ENCODE results near the gene RBM20.

DNA sequence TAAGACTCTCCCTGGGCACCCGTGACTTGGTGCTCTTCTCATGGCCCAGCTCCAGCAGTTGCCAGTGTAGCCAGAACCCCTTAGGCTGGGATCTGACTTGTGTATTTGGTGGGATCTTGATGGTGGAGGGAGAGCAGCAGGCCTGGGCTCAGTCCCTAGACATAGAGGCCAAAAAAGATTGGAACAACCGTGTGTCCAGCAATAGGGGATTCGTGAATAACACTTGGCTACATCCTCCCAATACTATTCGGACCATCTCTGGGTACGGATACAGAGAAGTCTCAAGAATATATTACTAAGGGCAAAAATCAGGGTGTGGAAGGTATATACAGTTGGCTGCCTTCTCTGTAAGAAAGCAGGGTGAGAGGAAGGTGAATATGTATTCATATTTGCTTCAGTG lies 17.2 kb downstream of the RBM20 start:
- TF ChIP-seq, protein P1, sequence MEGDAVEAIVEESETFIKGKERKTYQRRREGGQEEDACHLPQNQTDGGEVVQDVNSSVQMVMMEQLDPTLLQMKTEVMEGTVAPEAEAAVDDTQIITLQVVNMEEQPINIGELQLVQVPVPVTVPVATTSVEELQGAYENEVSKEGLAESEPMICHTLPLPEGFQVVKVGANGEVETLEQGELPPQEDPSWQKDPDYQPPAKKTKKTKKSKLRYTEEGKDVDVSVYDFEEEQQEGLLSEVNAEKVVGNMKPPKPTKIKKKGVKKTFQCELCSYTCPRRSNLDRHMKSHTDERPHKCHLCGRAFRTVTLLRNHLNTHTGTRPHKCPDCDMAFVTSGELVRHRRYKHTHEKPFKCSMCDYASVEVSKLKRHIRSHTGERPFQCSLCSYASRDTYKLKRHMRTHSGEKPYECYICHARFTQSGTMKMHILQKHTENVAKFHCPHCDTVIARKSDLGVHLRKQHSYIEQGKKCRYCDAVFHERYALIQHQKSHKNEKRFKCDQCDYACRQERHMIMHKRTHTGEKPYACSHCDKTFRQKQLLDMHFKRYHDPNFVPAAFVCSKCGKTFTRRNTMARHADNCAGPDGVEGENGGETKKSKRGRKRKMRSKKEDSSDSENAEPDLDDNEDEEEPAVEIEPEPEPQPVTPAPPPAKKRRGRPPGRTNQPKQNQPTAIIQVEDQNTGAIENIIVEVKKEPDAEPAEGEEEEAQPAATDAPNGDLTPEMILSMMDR (IDR thresholded peaks at IDR 0.05 in 4 of 5, conservative IDR thresholded peaks at IDR 0.05 in 1 of 5): no peak
- TF ChIP-seq POLR2A (IDR thresholded peaks at IDR 0.05): no peak
